HL-60 (cell line): ENCODE results near the gene IFNL2.
A peak's percentile ranks its signal among the peaks of the same experiment; 100 is the strongest.

Source experiments
- DNase-seq, 2 experiments: peaks; one replicate each; pipeline ENCODE4 v3.0.0-alpha.2; 2010 to 2020; ENCODE audit warnings: low read depth in 1 of 2, low spot score in 1 of 2
- H3K27ac ChIP-seq: fragments of 250-450 bp; sonication (Bioruptor Pico); replicated peaks from 2 replicates; pipeline ENCODE4 v1.5.1; 2020; ENCODE audit warnings: mild to moderate bottlenecking, moderate library complexity
- H3K27me3 ChIP-seq: fragments of 250-450 bp; sonication (Bioruptor Pico); 2 replicates; pipeline ENCODE4 v1.5.1; 2021; ENCODE audit warnings: mild to moderate bottlenecking, moderate library complexity; ENCODE audit not compliant: insufficient read depth, poor library complexity, severe bottlenecking
- H3K4me3 ChIP-seq: replicated peaks from 2 replicates; pipeline ENCODE4 v1.5.1; 2011; ENCODE audit warnings: mild to moderate bottlenecking, control low read depth, low read length; ENCODE audit not compliant: insufficient read depth
- CTCF ChIP-seq: IDR thresholded peaks from one replicate; pipeline ENCODE4 v1.5.1; 2011; ENCODE audit warnings: low read length, control low read depth, inconsistent platforms; ENCODE audit not compliant: insufficient read depth
- GABPA ChIP-seq: IDR thresholded peaks from 2 replicates; pipeline ENCODE4 v1.6.1; 2012; ENCODE audit warnings: low read depth
- POLR2AphosphoS5 ChIP-seq: IDR thresholded peaks from 2 replicates; pipeline ENCODE4 v1.6.1; 2012; ENCODE audit warnings: low read depth
- REST ChIP-seq: IDR thresholded peaks from 2 replicates; pipeline ENCODE4 v1.6.1; 2012; ENCODE audit warnings: low read depth; ENCODE audit not compliant: insufficient replicate concordance
- SPI1 ChIP-seq: IDR thresholded peaks from 2 replicates; pipeline ENCODE4 v1.6.1; 2012; ENCODE audit warnings: low read depth, mild to moderate bottlenecking, borderline replicate concordance

IFNL2 gene

GRCh38 chr19:39232708-39233107 is 35.5 kb upstream of the IFNL2 start:
- no peak overlapping the region for H3K27ac ChIP-seq
- DNase-seq: no peak
- H3K4me3 ChIP-seq: no peak overlapping the region
- H3K27me3 ChIP-seq: no peaks in the 10 kb centered on the region
- TF ChIP-seq REST (no peak), SPI1 (no peak), POLR2AphosphoS5 (no peak)

GRCh38 chr19:39236527-39236926 is 31.7 kb upstream of the IFNL2 start:
- TF ChIP-seq GABPA (no peak), CTCF (no peak), SPI1 (no peak), REST (no peak), POLR2AphosphoS5 (no peak)
- no peak for DNase-seq
- Histone ChIP-seq H3K27ac (no peak overlapping the region), H3K27me3 (no peaks in the 10 kb centered on the region), H3K4me3 (no peak overlapping the region)

DNA sequence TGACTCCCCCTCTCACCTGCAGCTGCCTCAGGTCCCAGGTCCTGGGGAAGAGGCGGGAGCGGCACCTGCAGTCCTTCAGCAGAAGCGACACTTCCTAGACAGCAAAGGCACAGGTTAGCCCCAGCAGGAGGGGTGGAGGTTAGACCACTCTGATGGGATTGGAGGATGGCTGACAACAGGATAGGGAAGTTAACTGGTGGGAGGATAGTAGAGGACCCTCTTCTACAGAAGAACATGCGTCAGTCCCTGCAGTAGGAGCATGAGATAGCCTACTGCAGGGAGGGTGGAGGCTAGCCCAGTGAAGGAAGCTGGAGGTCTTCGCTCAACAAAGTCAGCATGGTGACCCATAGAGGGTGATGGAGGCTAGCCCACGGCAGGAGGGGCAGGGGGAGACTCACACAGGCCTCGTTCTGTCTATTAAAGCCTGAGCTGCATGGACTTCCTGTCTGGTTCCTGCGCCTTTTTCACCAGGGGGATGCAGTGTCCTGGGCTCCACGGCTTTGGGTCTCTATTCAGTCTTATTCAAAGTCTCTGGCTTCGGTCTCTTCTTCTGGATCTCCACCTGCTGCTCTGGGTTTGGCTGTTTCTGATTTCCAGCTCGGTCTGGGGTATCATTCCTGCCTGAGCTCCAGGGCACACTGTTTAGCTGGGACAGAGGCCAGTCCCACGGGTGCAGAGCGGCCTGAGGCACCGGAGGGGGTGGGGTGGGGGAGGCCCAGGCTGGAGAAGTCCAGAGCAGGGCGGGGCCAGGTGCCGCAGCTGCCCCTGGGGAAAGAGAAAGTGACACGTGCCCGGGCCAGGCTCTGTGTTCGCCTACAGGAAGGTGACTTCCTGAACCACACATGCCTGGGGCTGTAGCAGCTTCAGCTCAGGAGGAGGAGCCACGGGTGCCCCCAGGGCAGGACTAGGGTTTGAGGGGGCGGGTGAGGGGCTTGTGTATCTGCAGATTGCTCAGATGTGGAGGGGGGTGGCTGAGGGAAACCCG is 30.7 kb upstream of the IFNL2 start:
- TF ChIP-seq GABPA: no peak
- no peak for TF ChIP-seq SPI1
- no peak for TF ChIP-seq POLR2AphosphoS5
- TF ChIP-seq CTCF: no peak
- no peak for TF ChIP-seq REST
- Histone ChIP-seq H3K4me3 (no peak overlapping the region), H3K27ac (no peak overlapping the region), H3K27me3 (no peaks in the 10 kb centered on the region)
- DNase-seq: peak; percentile 20 to 23
